PC-9 (cell line): ENCODE measurements around the gene PTPN21.

Experiments
- EZH2 ChIP-seq: fragments of 200-600 bp; sonication (generic); IDR thresholded peaks from 2 replicates; pipeline ENCODE4 v1.8.0; 2017; ENCODE audit warnings: antibody characterized with exemption, low read depth
- TF ChIP-seq, protein P1 (sequence below): fragments of 200-600 bp; sonication (generic); conservative IDR thresholded peaks from 2 replicates; pipeline ENCODE4 v1.6.1; 2017; ENCODE audit warnings: mixed run types, antibody characterized with exemption, mild to moderate bottlenecking, moderate library complexity

DNA sequence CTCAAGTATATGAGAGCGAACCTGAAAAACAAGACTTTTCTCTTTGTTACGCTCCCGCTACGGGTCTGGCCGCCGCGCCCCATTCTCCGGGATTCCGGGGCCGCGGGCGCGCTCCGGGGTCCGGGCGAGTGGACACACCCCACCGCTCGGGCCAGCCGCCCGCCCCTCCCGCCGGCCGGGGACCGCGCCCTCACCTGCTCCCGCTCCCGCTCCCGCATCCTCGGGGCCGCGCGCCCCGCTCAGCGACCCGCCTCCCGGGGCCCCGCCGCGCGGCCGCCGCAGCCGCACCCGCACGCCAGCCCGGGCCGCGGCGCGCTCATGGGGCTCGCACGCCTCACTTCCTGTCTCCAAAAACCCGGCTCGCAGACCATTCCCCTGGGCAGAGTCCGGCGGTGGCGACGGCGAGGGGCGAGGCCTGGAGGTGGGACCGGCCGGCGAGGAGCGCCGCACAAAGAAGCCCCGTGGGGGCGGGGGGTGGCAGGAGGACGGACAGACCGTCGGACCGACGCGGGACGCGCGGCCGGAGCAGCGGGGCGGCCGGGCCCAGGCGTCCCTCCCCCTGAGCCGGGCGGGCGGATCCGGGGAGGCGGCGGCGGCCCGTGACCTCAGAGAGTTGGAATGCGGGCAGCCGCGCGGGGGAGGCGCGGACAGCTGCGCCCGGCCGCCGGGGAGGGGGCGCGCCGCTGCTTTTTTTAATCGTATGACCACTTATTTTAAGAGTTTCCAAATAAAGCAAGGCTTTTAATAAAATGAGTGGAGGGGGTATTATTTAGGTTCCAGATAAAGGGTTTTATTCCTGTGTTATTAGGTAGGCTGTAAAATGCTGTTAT, at the start of gene PTPN21:
- TF ChIP-seq, protein P1, sequence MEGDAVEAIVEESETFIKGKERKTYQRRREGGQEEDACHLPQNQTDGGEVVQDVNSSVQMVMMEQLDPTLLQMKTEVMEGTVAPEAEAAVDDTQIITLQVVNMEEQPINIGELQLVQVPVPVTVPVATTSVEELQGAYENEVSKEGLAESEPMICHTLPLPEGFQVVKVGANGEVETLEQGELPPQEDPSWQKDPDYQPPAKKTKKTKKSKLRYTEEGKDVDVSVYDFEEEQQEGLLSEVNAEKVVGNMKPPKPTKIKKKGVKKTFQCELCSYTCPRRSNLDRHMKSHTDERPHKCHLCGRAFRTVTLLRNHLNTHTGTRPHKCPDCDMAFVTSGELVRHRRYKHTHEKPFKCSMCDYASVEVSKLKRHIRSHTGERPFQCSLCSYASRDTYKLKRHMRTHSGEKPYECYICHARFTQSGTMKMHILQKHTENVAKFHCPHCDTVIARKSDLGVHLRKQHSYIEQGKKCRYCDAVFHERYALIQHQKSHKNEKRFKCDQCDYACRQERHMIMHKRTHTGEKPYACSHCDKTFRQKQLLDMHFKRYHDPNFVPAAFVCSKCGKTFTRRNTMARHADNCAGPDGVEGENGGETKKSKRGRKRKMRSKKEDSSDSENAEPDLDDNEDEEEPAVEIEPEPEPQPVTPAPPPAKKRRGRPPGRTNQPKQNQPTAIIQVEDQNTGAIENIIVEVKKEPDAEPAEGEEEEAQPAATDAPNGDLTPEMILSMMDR: no peak
- no peak for TF ChIP-seq EZH2
